Measurements from ENCODE around the gene CDK4. TPM values are rescaled to one million over a fixed set of nuclear protein-coding genes. Genes with fewer than 3 reads are reported as not detected.
A peak's percentile ranks its signal among the peaks of the same experiment; 100 is the strongest.

Gene CDK4
- polyA plus RNA-seq (2012; ENCODE audit: insufficient read depth, insufficient read length, low read depth), result 737 TPM

DNA sequence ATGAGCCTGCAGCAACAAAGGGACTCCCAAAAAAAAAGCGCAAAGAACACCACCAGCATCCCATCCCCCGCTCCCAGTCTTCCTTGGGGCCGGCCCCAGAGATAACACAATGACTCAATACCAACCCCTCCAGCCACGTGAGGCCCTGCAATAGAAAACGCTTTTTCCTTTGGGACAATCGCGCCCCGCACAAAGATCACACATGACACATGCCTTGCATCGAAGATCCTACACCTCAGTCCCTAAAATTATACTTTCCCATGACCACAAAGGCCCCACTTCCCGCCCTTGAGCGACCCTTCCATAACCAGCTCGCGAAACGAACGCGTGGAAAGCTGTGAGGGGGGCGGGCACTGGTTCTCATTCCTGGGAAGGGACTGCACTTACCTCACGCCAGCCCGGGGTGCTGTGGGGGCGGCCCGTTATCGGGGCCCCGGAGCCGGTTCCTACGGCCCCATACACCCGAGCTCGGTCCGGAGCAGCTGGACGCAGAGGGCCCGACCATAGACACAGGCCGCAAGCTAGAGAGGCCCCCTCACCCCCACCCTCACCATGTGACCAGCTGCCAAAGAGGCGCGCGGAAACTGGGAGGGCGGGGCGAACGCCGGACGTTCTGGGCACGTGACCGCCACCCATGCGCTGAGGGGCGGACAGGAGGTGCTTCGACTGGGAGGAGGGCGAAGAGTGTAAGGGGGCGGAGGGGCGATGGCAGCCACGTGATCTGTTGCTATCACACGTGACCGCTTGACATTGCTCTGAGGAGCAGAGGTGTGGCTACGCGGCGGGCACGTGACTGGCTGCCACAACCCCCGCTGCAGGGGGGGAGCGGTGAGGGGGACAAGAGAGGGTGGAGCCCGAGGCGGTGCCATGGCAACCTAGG lies at the start of gene CDK4:
CDK4 (minus strand) TSS at position 523 of the 880 bp plus-strand sequence. CDS start 593 bp downstream, outside the sequence.
- TF ChIP-seq, protein P1, sequence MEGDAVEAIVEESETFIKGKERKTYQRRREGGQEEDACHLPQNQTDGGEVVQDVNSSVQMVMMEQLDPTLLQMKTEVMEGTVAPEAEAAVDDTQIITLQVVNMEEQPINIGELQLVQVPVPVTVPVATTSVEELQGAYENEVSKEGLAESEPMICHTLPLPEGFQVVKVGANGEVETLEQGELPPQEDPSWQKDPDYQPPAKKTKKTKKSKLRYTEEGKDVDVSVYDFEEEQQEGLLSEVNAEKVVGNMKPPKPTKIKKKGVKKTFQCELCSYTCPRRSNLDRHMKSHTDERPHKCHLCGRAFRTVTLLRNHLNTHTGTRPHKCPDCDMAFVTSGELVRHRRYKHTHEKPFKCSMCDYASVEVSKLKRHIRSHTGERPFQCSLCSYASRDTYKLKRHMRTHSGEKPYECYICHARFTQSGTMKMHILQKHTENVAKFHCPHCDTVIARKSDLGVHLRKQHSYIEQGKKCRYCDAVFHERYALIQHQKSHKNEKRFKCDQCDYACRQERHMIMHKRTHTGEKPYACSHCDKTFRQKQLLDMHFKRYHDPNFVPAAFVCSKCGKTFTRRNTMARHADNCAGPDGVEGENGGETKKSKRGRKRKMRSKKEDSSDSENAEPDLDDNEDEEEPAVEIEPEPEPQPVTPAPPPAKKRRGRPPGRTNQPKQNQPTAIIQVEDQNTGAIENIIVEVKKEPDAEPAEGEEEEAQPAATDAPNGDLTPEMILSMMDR (IDR thresholded peaks at IDR 0.05; ENCODE audit: low read depth, low read length), result no peak
- H3K27me3 ChIP-seq, result peaks cover 11% of the 10 kb centered on the region
- H3K4me3 ChIP-seq (ENCODE audit: low read depth, low read length), result peak within 1 kb of the TSS; percentile 92
- peaks cover 40% of the 10 kb centered on the region for H3K36me3 ChIP-seq
- no peaks in the 10 kb centered on the region for H3K9me3 ChIP-seq
- peak; percentile 100 for DNase-seq
- H3K4me1 ChIP-seq, result peaks cover 4% of the 10 kb centered on the region; the same call in 1 of the 2 replicates

DNA sequence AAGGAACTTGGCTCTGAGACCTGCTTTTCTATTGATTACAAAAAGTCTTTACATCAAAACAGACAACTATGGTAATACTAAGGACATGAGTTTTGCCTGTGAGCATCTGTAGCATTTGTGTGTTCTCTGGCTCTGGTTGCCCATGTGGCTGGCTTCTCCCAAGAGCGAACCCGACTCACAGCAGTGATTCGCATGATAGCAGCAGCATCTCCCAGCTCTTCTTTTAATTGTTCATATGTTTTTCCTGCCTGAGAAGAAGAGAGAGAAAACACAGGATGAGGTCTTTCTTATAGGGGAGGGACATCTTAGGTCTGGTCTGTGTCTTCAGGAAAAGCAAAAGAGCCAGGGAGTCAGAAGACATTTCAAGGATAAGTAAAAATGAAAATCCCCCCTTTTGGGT lies 48.9 kb upstream of the CDK4 start:
- TF ChIP-seq, protein P1 (IDR thresholded peaks at IDR 0.05; ENCODE audit: low read depth, low read length), result no peak
- H3K36me3 ChIP-seq, result peaks cover 10% of the 10 kb centered on the region
- DNase-seq, result no peak

DNA sequence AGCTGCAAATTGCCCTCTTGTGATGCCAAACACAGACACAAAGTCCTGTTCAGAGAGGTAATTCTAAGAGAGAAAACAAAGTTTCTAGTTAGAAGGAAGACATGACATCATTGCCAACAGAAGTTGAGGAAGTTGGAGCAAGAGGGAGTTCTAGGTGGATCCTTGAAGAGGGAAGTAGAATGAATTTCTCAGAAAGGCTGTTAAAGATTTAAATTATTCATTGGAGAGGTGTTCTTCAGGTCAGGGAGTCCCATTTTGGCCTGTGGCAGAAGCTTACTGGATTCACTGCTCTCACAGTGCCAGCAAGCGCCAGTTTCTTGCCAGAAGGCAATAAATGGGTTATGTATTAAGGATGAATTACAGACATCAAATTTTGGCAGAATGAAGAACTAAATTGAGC lies 45.8 kb upstream of the CDK4 start:
- Histone ChIP-seq H3K9me3 (no peaks in the 10 kb centered on the region), H3K27me3 (no peaks in the 10 kb centered on the region), H3K4me1 (peaks cover 2% of the 10 kb centered on the region; the same call in 1 of the 2 replicates), H3K4me3 (ENCODE audit: low read depth, low read length) (no peak overlapping the region), H3K36me3 (peaks cover 28% of the 10 kb centered on the region)
- TF ChIP-seq, protein P1 (IDR thresholded peaks at IDR 0.05; ENCODE audit: low read depth, low read length), result no peak
- DNase-seq, result no peak

More for the DNA sequence above, 48.9 kb upstream of the CDK4 start:
- Histone ChIP-seq H3K9me3 (no peaks in the 10 kb centered on the region), H3K4me3 (ENCODE audit: low read depth, low read length) (no peak overlapping the region), H3K4me1 (no peaks in the 10 kb centered on the region), H3K27me3 (no peaks in the 10 kb centered on the region)

GRCh38 chr12:57796996-57797395 lies 44.9 kb upstream of the CDK4 start:
- no peaks in the 10 kb centered on the region for H3K9me3 ChIP-seq
- no peak overlapping the region for H3K4me3 ChIP-seq (ENCODE audit: low read depth, low read length)
- DNase-seq, result no peak
- peaks cover 38% of the 10 kb centered on the region for H3K36me3 ChIP-seq
- H3K4me1 ChIP-seq, result peaks cover 2% of the 10 kb centered on the region; the same call in 1 of the 2 replicates
- TF ChIP-seq, protein P1 (IDR thresholded peaks at IDR 0.05; ENCODE audit: low read depth, low read length), result no peak
- no peaks in the 10 kb centered on the region for H3K27me3 ChIP-seq

- peaks cover 47% of the 10 kb centered on the region for H3K36me3 ChIP-seq
- no peak for DNase-seq
- TF ChIP-seq, protein P1 (IDR thresholded peaks at IDR 0.05; ENCODE audit: low read depth, low read length), result no peak
These were observed 43.2 kb upstream of the CDK4 start for GRCh38 chr12:57795354-57795753.

DNA sequence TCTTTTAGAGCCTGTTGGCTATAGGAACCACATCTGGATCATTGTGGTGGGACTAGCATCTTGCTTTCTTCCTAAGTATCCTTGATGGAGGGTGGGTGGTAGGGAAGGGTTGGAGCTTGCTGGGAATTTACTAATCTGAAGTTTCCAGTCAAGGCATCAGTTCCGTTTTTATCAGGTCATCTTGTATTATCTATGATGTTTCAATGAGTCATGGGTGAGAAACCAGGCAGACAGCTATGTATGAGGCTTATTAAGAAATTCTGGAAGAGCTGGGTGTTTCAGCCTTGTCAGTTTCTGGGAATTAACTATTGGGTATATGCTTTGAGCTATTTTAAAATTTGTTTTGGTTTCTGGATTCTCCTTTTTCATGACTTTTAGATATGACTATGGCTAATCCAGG lies 41.8 kb upstream of the CDK4 start:
- Histone ChIP-seq H3K9me3 (no peaks in the 10 kb centered on the region), H3K4me1 (peaks cover 2% of the 10 kb centered on the region; the same call in 1 of the 2 replicates), H3K27me3 (no peaks in the 10 kb centered on the region), H3K36me3 (peaks cover 58% of the 10 kb centered on the region), H3K4me3 (ENCODE audit: low read depth, low read length) (no peak overlapping the region)
- DNase-seq, result no peak
- TF ChIP-seq, protein P1 (IDR thresholded peaks at IDR 0.05; ENCODE audit: low read depth, low read length), result no peak

More at GRCh38 chr12:57795354-57795753, 43.2 kb upstream of the CDK4 start:
- Histone ChIP-seq H3K9me3 (no peaks in the 10 kb centered on the region), H3K27me3 (no peaks in the 10 kb centered on the region), H3K4me1 (peaks cover 2% of the 10 kb centered on the region; the same call in 1 of the 2 replicates), H3K4me3 (ENCODE audit: low read depth, low read length) (no peak overlapping the region)

Measured in BE2C (cell line).